AG08395 (cell line): ENCODE measurements around the gene RFTN1.

Experiments
- DNase-seq: peaks from one replicate; pipeline ENCODE4 v3.0.0; 2012; ENCODE audit warnings: mixed read lengths, low spot score

Gene RFTN1

DNA sequence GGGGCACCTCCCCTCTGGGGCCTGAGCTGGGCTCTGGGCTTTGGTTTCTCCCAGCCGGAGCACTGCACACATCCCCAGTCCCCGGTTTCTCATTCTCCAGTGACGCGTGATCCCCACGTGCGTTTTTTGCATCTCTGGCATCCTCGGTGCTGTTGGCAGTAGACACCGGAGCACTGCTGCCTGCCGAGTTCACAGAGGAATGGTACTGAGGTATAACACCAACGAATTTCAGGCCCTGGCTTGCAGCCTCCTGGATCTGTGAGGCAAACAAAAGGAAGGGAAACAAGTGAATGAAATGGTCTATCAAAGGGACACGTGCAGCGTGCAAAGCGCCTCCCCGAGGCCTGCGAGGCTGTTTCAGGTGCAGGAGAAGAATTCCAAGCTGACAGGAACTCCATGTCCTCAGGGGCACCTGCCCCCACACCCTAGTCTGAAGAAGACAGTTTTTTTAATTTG, 135.6 kb downstream of the RFTN1 start:
- DNase-seq = no peak

DNA sequence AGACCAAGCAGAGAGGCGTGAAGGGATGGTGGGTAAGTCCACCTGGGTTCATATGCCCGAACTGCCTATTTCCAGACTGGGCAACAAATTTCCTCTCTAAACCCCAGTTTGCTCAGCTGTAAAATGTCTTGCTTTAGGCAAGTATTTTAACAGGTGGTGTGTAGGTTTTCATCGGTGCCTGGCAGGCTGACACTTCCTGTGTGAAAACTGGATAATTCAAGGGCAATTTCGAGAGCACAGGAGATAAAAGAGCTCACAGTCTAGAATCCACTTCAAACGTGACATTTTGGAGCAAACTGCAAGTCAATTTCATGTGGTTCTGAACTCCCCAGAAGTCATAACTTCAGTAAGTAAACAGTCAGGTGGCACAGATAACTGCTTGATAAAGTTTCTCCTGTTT, 136.3 kb downstream of the RFTN1 start:
- DNase-seq = no peak

DNA sequence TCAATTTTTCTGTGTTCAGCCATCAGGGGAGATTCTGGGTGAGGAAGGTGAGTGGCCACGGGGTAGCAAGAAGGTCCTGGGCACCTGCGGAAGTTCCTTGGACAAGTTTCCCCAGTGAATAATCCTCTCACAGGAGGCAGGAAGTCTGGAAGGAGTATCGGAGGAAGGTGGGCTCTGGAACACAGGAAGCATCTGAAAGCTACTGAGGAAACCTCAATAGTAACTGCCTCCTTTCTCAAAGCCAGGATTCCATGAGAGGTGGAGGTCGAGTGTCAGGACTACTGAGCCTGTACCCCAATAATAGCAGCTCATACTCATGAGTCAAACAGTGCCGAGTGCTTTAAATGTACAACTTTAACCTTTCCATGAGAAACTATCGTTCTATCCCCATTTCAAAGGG, 137.6 kb downstream of the RFTN1 start:
- DNase-seq = no peak

DNA sequence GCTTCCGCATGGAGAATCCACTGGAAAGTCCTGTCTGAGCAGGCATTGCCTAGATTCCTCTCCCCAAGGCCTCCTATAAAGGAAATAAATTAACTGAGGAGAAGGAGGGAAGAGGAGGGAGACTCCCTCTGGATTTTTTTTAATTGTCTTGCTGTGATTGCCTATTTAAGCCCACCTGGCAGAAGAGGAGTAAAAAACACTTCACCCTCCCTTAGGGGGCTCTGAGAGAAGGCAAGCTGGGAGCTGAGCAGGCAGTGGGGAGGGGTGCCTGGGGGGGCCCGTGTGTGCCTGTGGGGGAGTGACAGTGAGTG, 138.6 kb downstream of the RFTN1 start:
- no peak for DNase-seq

DNA sequence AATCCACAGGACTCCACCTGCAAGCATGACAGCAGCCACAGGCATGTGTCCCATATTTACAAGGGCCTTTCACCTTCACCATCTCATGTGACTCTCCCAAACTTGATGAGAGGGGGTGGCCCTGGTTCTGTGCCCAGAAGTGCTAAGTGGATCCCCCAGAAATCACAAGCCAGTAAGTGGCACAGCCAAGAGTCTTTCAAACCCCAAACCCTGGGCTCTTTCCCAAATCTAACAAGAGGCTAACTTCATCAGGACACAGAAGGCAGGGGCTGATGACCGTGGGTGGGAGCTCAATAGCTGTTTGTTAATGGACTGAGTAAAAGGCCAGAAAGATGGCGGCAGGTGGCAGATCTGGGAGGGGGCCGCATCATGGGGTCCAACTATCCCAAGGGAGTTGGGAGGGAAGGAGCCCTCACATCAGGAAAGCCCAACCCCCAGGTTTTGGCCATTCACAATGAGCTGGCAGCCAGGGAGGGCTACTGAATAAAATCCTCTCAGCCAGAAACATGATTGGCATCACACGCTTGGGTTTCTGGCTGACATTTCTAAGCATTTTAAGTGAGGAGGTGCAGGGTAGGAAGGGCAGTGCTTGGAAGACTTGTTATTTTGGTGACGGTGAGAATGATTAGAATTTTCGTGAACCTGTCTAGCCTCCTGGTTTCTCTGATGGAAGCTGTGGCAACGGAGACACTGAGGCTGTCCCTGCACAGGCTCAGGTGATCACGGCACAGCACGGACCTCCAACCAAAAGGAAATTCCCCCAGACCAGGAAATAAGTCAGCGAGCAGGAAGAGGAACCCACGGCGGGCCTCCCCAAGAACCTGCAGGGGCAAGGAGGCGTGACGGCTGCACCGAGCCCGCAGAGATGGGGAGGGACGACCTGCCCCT, 139.2 kb downstream of the RFTN1 start:
- no peak for DNase-seq

DNA sequence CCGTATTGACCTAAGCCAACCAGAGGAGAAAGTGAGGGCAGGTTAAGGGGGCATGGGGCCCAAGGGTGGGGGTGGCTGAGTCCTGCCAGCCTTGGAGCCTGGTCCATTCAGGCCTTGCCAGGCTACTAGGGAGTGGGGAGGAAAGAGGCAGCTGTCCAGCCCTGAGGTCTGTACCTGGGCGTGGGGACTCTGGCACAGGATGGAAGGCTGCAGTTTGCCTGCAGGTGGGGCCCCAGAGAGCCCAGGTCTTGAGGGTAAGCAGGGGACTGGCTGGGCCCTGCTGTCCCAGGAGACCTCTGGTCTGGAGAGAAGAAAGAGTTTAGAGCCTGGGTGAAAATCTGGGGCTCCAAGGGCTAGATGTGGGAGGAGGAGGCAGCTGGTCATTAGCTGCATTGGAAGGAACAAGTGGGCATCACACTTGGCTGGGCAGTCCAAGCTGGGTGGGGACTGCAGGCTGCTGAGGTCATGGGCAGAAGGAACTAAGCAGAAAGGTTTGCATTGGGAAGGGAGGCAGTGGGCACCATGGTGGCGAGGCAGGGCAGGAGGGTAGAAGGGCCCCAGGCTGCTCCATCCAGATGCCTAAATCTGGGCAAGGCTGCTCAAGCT, 140.1 kb downstream of the RFTN1 start:
- no peak for DNase-seq

DNA sequence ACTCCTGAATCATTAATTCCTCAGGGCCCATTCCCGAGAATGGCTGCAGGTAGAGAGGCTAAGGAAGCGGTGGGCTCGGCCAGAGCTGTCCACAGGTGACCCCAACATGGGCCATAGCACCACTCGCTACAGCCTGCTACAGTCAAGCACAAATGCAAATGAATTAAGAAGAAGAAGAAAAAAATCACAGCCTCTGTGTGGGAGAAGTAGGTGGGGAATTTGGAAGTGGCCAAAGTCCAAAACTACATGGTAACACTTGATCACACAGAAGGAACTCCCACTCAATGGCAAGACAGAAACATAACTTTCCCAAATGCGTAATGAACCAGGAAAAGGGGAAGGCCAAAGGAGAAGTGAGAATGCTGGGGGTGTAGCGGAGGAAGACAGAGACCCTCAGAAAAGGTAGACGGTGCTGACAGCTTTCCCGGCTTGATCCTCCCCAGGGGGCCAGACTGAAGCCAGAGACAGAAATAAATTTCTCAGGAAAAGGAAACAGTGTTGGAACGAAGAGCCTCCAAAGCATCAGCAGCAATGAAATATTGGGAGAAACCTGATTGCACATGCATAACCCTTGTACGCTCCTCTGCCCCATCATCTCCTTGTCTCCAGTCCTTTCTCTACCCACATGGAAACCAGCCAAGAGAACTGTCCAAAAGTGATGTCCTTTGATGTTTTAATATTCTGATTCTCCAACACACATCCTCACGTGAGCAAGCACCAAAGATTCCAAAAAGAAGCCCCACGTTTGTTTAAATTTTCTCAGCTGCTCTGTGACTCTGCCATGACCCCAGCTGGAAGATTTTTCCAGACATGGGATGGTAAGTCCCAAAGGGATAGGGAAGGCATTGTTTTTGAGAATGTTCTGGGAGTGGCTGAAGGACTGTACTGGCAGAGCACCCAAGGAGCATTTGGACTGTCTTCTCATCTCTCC, 140.9 kb downstream of the RFTN1 start:
- no peak for DNase-seq

DNA sequence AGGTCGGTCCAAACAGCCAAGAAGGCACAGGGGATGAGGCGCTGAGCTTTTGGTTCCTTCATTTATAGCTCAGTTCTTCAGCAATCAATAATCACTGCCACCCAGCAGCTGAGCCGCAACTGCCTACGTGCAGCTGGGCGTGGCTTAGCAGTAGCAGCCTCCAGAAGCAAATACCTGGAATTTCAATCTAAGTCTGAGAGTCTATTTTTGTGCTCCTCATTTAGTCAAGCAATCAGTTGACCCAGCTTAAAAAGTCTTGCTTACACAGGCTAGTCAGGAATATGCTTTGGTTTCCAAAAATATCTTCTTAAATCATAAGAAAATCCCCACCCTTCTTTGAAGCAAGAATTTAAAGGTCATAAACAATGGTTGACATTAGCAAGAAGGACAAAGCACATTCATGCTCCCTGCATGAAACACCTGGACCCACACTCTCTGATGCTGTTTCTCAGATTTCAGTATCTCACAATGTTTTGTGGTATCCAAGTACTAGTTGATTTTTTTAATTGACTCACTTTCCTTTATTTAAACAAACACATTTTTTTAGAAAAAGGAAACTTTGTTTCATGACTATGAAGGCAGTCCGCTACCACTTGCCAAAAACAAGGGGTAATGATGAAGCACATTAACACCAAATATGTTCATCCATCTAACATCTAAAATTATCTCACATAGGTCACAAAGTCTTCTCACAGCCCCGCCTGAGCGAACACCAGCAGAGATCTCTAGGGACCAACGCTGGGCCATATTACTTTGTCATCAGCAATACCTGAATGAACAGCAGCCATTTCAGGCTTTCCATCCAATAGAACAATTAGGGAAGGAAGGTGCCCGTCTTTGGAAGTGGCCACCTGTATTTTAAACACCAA, 142.4 kb downstream of the RFTN1 start:
- DNase-seq = no peak

DNA sequence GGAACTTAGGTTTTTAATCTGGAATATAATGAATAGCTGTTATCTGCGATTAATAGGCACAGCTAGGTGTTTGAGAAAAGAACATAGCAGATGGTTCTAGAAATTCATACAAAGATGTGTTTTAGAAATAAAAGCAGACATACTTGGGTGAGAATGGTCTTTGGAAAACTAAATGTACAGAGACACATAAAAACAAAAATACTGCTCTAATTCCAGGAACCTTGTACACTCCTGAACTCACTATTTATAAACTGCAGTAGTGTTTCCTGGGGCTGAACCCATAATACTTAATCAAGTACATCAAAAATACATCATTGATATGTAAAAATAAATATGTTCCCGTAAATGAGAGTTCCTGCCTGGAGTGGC, 143.0 kb downstream of the RFTN1 start:
- DNase-seq = no peak

DNA sequence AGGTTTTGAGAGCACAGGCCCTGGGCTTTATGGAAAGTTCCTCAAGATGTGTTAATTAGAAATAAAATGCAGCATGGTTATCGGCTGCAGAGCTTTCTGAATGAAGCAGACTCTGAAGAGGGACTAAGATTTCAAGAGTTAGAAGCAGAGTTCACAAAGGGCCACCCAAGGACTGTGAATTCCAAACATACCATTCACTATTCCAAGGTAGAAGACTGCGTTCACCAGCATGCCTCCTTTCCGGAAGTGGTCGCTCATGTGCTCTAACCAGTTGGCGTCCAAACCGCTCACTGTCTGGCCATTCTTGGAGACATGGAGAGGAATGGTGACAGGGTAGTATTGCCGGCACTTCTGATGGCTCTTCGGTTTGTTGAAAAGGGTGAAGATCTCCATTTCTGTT, 143.6 kb downstream of the RFTN1 start:
- no peak for DNase-seq

DNA sequence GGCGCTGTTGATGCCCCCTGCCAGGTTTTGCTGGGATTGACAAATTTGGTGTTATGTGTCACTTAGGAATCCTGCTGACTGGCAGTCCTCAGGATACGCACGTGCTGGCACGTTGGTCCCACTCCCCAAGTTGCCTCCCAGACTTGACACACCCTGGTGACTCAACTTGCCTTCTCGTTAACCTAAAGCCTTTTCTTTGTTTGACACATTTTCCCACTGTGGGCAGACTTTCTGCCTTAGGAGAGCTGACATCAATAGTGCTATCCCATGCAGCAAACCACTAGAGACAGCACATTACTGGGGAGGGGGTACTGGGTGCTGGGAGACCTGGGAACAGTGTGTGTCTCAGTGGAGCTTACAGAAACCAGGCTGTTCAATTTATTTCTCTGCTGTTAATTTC, 144.2 kb downstream of the RFTN1 start:
- no peak for DNase-seq

DNA sequence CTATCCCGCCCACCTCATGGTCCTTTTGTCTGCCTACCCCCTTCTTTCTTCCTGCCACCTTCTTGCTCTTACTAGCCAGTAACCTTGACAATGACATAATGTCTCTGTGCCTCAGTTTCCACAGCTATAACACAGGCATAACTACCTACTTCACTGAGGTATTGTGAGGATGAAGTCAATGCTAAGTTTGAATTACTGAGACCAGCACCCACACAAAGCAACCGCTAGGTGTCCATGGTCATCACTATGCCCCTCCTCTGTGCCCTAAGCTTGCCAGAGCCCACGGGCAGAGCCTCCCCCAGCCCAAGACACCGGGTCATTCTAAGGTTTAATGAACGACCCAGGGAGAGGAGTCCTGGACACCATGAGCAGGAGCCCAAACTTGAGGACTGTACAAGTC, 146.9 kb downstream of the RFTN1 start:
- DNase-seq = no peak

DNA sequence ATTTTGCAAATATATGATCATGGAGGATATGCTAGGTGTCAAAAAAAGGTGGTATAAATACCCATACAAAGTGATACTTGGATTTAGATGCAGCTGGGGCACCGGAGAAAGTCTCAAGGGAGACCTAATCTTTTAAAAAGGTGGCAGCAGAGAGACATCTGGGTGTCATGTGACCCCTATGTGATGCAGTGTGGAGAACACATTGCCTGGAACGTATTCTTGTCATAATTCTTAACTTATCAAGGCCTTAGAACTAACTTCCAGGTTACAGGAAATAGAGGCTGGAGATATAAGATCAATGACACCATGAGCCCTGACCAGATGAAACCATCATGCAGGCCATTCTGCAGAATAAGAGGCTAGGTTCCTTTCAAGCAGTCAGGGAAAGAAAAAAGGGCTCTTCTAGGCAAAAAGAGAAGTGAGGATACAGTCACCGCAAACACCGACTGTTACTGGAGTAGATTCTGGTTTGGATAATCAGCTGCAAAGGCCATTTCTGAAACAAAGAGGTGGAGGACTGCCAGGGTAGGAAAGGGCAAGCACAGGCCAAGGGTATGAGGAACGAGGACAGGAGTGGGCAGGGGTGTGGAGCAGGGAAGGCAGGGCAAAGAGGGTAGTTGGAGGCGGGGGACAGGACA, 147.9 kb downstream of the RFTN1 start:
- DNase-seq = no peak

DNA sequence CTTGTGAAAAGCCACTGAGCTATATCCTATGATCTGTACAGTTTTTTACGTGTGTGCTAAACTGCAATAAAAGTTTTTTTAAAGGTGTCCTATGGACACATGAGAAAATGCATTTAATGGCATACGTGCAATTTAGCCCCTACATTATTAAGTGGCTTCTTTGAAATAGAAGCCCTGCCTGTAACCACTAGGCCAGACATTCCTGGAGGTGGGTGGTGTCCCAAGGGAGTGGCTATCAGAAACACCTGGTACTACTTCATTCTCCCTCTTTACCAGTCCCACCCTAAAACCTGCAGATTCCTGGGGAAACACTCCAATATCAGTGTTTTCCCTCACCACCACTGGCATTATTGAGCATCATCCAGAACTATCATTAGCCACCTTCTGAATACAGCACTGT, 148.5 kb downstream of the RFTN1 start:
- no peak for DNase-seq

DNA sequence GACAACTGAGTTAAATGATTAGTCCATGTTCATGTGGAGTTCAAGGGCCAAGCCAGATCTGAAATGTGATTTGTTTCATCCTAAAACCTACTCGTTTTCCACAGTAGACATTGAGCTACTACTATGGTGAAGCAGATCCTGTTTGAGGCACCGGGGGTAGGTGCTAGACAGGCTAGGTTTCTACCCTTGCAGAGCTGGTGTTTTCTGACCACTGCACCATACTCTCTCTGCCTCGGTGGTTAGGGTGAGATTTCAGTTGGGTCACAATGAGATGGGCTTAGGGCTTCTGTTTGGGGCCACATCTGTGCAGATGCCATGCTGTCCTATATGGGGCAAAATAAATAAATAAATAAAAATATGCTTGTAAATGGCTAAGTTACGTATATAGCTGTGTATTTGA, 149.2 kb downstream of the RFTN1 start:
- no peak for DNase-seq

DNA sequence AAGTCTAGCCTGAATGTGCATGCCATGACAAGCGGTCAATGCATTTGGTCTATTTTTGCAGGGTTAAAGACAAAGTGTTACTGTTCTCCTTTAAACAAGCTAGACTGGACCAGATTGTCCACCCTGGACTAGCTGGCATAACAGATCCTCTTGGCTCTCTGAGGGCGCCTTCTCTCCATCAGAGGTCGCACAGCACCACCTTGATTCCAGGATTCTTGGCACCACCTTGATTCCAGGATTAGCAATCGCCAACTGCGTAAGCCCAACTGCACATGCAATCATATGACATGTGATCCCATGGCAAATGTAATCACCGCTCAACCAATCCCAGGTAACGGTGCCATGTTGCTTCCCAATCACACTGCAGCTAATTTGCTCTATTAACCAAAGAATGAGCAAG, 149.9 kb downstream of the RFTN1 start:
- no peak for DNase-seq

DNA sequence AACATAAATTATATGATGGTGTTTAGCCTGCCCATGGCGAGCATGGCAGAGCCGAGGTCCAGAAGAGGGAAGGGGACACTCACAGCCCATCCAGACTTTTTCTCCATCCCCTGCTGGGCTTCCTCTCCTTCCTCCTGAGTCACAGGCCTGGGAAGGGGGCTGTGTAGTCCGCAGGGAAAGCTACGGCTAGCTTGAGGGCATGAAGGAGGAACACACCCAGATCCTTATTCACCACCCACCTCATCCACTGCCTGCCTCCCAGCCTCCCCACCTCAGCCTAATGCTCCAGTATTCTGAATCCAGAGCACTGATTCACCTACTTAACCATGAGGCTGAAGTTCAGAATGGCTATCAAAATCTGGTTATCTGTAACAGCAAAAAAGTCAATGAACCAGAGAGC, 150.7 kb downstream of the RFTN1 start:
- DNase-seq = no peak

DNA sequence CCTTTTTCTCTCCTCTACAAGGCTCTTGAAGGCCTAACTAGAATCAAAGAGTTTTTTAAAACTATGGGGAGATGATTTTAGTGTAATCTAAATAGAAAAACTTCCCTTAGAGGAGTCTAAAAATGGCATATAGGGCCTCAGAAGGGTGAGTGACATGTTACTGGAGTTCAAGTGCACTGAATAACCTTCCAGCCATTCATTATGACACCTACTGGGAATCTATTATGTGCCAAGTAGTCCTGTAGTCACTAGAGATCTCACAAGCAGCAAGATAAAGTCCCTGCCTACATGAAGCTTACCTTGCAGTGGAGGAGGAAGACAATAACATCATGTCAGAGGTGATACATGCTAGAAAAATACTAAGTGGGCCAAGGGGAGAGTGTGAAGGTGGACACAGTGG, 152.4 kb downstream of the RFTN1 start:
- no peak for DNase-seq

DNA sequence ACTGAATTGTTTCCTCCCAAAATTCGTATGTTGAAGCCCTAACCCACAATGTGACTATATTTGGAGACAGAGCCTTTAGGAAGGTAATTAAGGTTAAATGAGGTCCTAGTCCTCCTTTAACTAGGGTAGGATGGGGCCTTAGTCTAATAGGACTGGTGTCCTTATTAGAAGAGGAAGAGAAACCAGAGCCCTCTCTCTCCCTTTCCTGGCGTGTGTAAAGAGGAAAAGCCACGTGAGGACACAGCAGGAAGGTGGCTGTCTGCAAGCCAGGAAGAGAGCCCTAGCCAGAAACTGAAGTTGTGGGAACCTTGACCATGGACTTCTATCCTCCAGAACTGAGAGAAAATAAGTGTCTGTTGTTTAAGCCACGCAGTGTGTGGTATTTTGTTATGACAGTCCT, 154.2 kb downstream of the RFTN1 start:
- DNase-seq = no peak

DNA sequence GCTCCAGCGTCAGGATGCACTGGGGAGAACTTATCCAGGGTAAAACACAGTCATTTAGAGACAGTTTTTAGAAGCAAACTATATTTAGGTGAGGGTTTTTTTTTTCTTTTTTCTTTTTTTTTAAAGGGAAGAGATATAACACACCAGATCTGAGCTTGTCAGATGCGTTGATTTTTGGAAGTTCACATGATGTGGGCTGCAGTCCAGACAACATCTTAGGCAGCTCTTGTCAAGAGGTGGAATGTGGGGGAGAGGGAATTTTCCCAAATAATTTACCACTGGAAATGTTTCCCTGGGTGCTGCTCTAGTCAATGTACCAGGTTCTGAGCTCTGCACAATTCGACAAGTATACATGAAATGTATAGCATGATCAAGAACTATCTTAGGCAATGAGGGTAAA, 155.2 kb downstream of the RFTN1 start:
- DNase-seq = no peak
